ENCODE results near the gene PAK5.

PAK5 gene

DNA sequence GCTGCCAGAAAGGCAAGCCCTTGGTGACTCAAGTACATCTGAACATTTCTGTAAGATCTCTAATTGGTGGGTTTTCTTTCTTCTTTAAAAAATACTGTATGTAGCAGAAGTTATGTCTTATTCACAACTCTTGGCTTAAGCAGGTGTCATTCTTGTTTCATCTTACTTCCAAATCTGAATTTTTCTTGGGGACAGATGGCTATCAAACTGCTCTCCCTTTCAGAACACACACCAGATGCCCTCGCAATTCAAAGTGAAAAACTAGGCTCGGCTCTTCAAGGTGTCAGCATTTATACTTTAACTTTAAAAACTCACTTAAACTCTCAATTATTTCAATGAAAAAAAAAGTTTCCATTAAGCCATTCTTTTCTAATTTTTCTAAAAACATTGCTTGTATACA lies 49.7 kb downstream of the PAK5 start:
- H3K27ac ChIP-seq = no peak overlapping the region
- TF ChIP-seq, protein P1, sequence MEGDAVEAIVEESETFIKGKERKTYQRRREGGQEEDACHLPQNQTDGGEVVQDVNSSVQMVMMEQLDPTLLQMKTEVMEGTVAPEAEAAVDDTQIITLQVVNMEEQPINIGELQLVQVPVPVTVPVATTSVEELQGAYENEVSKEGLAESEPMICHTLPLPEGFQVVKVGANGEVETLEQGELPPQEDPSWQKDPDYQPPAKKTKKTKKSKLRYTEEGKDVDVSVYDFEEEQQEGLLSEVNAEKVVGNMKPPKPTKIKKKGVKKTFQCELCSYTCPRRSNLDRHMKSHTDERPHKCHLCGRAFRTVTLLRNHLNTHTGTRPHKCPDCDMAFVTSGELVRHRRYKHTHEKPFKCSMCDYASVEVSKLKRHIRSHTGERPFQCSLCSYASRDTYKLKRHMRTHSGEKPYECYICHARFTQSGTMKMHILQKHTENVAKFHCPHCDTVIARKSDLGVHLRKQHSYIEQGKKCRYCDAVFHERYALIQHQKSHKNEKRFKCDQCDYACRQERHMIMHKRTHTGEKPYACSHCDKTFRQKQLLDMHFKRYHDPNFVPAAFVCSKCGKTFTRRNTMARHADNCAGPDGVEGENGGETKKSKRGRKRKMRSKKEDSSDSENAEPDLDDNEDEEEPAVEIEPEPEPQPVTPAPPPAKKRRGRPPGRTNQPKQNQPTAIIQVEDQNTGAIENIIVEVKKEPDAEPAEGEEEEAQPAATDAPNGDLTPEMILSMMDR (conservative IDR thresholded peaks at IDR 0.05) = no peak

- H3K27ac ChIP-seq = no peak overlapping the region
- TF ChIP-seq, protein P1 (conservative IDR thresholded peaks at IDR 0.05) = no peak
Observed at GRCh38 chr20:9775176-9775575, 63.7 kb downstream of the PAK5 start.

GRCh38 chr20:9769954-9770353 lies 68.9 kb downstream of the PAK5 start:
- H3K27ac ChIP-seq = no peak overlapping the region
- TF ChIP-seq, protein P1 (conservative IDR thresholded peaks at IDR 0.05) = no peak

DNA sequence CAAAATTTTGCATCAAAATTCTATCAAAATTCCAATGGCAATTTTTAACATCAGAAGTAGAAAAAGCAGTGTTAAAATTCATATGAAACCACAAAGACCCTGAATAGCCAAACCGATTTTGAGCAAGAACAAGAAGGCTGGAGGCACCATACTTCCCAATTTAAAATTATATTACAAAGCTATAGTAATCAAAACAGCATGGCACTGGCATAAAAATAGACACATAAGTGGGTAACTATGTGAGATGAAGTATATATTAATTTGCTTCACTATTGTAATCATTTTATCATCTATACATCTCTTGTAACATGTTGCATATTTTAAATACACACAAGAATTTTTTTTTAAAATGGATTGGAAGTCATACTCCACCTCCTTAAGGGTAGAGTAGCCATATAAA lies 77.4 kb downstream of the PAK5 start:
- TF ChIP-seq, protein P1 (conservative IDR thresholded peaks at IDR 0.05) = no peak
- H3K27ac ChIP-seq = no peak overlapping the region

- TF ChIP-seq, protein P1 (conservative IDR thresholded peaks at IDR 0.05) = no peak
- H3K27ac ChIP-seq = no peak overlapping the region
Observed at GRCh38 chr20:9759392-9759791, 79.5 kb downstream of the PAK5 start.

GRCh38 chr20:9758752-9759151 lies 80.1 kb downstream of the PAK5 start:
- TF ChIP-seq, protein P1 (conservative IDR thresholded peaks at IDR 0.05) = no peak
- no peak overlapping the region for H3K27ac ChIP-seq

DNA sequence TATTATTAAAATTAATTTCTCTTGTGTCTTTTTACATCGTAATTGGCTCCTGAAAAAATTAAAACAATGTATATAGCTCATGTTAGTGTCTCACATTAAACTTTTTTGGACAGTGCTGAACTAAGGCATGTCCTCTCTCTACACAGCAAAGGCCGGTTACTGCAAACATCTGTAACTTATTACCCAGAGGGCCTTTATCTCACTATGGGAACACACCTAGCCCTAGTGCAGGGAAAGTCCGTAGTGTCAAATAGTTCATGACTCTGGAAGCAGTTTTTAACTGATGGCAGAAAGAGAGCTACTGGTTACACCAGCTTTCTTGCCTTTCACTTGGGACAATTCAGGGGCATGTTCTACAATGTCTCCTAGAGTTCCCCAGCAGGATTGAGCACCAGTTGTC lies 82.2 kb downstream of the PAK5 start:
- no peak overlapping the region for H3K27ac ChIP-seq
- TF ChIP-seq, protein P1 (conservative IDR thresholded peaks at IDR 0.05) = no peak

GRCh38 chr20:9755301-9755700 lies 83.6 kb downstream of the PAK5 start:
- TF ChIP-seq, protein P1 (conservative IDR thresholded peaks at IDR 0.05) = no peak
- H3K27ac ChIP-seq = no peak overlapping the region
